Endodermal cell (in vitro differentiated cells): ENCODE measurements around the gene EEFSEC. TPM values are rescaled to one million over a fixed set of nuclear protein-coding genes. Genes with fewer than 3 reads are reported as not detected.

ENCODE experiments used
- DNase-seq: peaks from one replicate; pipeline ENCODE4 v3.0.0-alpha.2; 2017
- H3K27ac ChIP-seq: 2 replicates; pipeline ENCODE4 v1.5.1; 2013; ENCODE audit warnings: mild to moderate bottlenecking, low read depth, low read length, moderate library complexity
- H3K27me3 ChIP-seq: 2 replicates; pipeline ENCODE4 v1.6.1; 2013; ENCODE audit warnings: mild to moderate bottlenecking, low read length, moderate library complexity; ENCODE audit not compliant: insufficient read depth, control insufficient read depth, poor library complexity, severe bottlenecking
- H3K36me3 ChIP-seq: 2 replicates; pipeline ENCODE4 v1.7.0; 2013; ENCODE audit warnings: mild to moderate bottlenecking, low read length, moderate library complexity; ENCODE audit not compliant: control insufficient read depth, insufficient read depth
- H3K4me1 ChIP-seq: one replicate; pipeline ENCODE4 v1.7.0; 2013; ENCODE audit warnings: low read length; ENCODE audit not compliant: control insufficient read depth, insufficient read depth
- H3K4me3 ChIP-seq: 2 replicates; pipeline ENCODE4 v1.5.1; 2013; ENCODE audit warnings: mild to moderate bottlenecking, low read length, moderate library complexity
- H3K9ac ChIP-seq: 2 replicates; pipeline ENCODE4 v1.6.1; 2013; ENCODE audit warnings: mild to moderate bottlenecking, low read length, moderate library complexity; ENCODE audit not compliant: poor library complexity, severe bottlenecking; ENCODE audit errors: extremely low read depth
- H3K9me3 ChIP-seq: 2 replicates; pipeline ENCODE4 v1.6.1; 2013; ENCODE audit warnings: mild to moderate bottlenecking, low read length, moderate library complexity; ENCODE audit not compliant: control insufficient read depth
- H3K27ac Mint-ChIP-seq: 2 replicates; pipeline ENCODE4 v1.8.0; 2020; ENCODE audit warnings: mixed read lengths
- H3K27me3 Mint-ChIP-seq: 2 replicates; pipeline ENCODE4 v1.8.0; 2021; ENCODE audit warnings: mild to moderate bottlenecking, mixed read lengths; ENCODE audit not compliant: insufficient read depth
- H3K36me3 Mint-ChIP-seq: 2 replicates; pipeline ENCODE4 v1.8.0; 2020; ENCODE audit warnings: low read depth, mixed read lengths
- H3K4me1 Mint-ChIP-seq: 2 replicates; pipeline ENCODE4 v1.8.0; 2020; ENCODE audit warnings: mixed read lengths
- H3K4me3 Mint-ChIP-seq: 2 replicates; pipeline ENCODE4 v1.8.0; 2020; ENCODE audit warnings: mild to moderate bottlenecking, moderate library complexity, mixed read lengths
- H3K9me3 Mint-ChIP-seq: 2 replicates; pipeline ENCODE4 v1.8.0; 2020; ENCODE audit warnings: mild to moderate bottlenecking, mixed read lengths
- WGBS, 2 experiments: methylation state at CpG; one replicate each; pipeline versions ENCODE4 v1.1.5 to v1.1.7; 2013; ENCODE audit warnings: missing lambda C conversion rate in 2 of 2, mixed read lengths in 1 of 2; ENCODE audit not compliant: insufficient coverage in 1 of 2, insufficient read length in 1 of 2; 5-methylcytosine and 5-hydroxymethylcytosine counted together
- total RNA-seq, 2 donors: library from RNA; stranded (reverse); fragmentation: NEBNext Ultra II Directional in 1 of 2; extraction: Animal tissue kit (Norgen Biotek cat#: 25700) in 1 of 2; gene quantifications; 2 replicates in 1 of 2; 3 replicates in 1 of 2; pipeline ENCODE4 v1.2.1, GENCODE V29; 2021
- TF ChIP-seq, protein P1 (sequence below): fragments of 200-600 bp; sonication (generic); conservative IDR thresholded peaks from 2 replicates; pipeline ENCODE4 v1.5.0; 2021; ENCODE audit warnings: antibody characterized with exemption, mild to moderate bottlenecking

The EEFSEC gene
- total RNA-seq, 2 donors from 2014 or later, result 11.9 to 15.8 TPM

DNA sequence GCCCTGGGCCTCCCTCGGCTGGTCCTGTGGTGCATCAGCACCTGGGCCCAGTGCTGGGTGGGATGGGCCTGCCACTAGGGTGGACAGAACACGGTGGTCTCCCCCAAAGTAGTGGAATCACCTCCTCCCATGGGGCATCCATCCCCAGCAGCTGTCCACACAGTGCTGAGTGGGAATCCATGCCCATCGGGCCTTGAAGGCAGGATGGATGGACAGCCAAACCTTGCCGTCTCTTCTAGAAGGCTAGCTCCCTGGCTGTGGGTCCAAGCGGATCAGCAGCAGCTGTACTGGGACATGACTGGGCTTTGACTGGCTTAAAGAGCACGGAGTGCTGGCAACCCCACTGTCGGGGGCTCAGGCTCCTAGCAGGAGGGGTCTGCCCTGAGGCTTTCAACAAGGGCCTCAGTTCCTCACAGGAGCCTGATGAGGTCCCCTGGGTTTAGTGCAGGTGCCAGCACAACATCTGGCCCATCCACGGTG lies 189.5 kb downstream of the EEFSEC start:
- Histone ChIP-seq H3K4me1 (no peaks in the 10 kb centered on the region), H3K27ac (no peak overlapping the region), H3K9ac (no peak overlapping the region), H3K27me3 (no peaks in the 10 kb centered on the region), H3K4me3 (no peak overlapping the region), H3K36me3 (no peaks in the 10 kb centered on the region), H3K9me3 (no peaks in the 10 kb centered on the region)
- Mint-ChIP-seq H3K27me3 (no peaks in the 10 kb centered on the region), H3K9me3 (no peaks in the 10 kb centered on the region), H3K4me3 (no peak overlapping the region), H3K4me1 (peaks cover 18% of the 10 kb centered on the region), H3K36me3 (no peaks in the 10 kb centered on the region), H3K27ac (peak overlapping the region; percentile 30)
- no peak for DNase-seq
- TF ChIP-seq, protein P1, sequence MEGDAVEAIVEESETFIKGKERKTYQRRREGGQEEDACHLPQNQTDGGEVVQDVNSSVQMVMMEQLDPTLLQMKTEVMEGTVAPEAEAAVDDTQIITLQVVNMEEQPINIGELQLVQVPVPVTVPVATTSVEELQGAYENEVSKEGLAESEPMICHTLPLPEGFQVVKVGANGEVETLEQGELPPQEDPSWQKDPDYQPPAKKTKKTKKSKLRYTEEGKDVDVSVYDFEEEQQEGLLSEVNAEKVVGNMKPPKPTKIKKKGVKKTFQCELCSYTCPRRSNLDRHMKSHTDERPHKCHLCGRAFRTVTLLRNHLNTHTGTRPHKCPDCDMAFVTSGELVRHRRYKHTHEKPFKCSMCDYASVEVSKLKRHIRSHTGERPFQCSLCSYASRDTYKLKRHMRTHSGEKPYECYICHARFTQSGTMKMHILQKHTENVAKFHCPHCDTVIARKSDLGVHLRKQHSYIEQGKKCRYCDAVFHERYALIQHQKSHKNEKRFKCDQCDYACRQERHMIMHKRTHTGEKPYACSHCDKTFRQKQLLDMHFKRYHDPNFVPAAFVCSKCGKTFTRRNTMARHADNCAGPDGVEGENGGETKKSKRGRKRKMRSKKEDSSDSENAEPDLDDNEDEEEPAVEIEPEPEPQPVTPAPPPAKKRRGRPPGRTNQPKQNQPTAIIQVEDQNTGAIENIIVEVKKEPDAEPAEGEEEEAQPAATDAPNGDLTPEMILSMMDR, result no peak
- 92 to 100% methylated on average over 5 to 8 of the region's 8 CpGs for WGBS, 2 experiments

DNA sequence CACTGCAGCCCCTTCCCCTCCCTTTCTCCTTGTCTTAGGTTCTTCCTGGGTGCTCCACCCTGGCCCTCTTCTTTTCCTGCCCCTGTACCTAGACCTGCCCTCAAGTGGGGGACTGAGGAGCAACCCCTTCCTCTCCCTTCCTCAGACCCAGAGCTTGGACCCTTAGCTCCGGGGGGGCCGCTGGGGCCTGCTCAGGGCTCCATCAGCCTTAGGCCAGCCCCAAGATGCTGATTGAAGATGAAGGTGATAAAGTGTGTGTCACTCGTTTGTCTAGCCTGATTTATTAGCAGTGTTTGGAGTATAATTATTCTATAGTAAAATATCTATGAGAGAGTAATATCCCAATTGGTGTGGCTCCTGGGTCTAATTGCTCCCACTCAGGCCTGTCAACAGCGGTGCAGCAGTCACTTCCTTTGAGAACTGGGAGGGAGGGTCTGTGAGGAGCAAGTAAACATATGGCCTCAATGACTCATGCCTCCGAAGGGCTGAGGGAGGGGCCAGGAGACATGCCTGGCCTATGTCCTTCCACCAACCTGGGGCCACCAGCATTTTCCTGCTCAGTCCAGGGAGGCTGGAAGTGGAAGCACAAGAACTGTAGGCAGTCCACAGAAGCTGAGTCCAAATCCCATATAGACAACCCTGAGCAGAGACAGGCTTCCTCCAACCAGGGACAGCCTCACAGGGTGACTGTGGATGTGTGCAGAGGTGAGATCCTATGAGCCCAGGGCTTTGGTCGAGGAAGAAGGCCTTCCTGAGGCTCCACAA lies 190.2 kb downstream of the EEFSEC start:
- Histone ChIP-seq H3K4me1 (no peaks in the 10 kb centered on the region), H3K9ac (no peak overlapping the region)
- WGBS, 2 experiments, result 44 to 79% methylated on average over 3 to 6 of the region's 6 CpGs

DNA sequence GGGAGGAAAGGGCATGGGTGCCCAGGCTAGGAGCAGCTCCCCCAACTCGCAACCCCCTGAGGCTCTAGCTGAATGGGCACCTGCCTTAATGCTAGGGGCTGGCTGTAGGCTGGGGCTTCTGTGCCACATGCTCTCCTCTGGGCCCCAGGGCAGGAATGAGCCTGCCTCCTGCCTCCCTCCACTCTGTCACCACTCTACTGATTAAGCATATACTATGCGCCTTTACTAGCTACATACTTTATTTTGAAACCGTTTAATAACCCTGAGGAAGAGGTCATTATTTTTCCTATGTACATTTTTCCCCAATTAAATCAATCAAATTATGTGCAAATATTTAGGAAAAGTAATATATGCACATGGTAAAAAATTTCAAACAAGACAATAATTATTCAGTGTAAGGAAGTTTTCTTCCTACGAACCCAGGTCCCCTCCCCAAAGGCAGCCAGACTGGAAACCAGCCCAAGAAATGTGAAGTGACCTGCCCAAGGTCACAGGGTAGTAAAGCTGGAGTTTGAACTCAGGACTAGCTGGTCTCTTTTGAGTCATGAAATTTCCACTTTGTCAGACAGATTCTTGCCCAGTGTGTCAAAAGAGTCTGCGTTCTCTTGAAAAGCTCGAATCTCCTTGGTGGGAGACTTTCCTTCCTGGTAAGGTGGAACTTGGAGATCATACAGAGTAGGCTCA lies 190.9 kb downstream of the EEFSEC start:
- H3K4me1 Mint-ChIP-seq, result peaks cover 21% of the 10 kb centered on the region
- Histone ChIP-seq H3K4me1 (no peaks in the 10 kb centered on the region), H3K36me3 (no peaks in the 10 kb centered on the region), H3K27me3 (no peaks in the 10 kb centered on the region), H3K4me3 (no peak overlapping the region), H3K27ac (no peak overlapping the region), H3K9ac (no peak overlapping the region), H3K9me3 (no peaks in the 10 kb centered on the region)
- no peak overlapping the region for H3K4me3 Mint-ChIP-seq
- WGBS, 2 experiments, result 94 to 97% methylated on average over 3 to 6 of the region's 6 CpGs
- no peaks in the 10 kb centered on the region for H3K27me3 Mint-ChIP-seq
- no peaks in the 10 kb centered on the region for H3K36me3 Mint-ChIP-seq
- no peak for DNase-seq
- TF ChIP-seq, protein P1, result no peak
- peak overlapping the region; percentile 21 for H3K27ac Mint-ChIP-seq
- H3K9me3 Mint-ChIP-seq, result no peaks in the 10 kb centered on the region

More for the DNA sequence above, 190.2 kb downstream of the EEFSEC start:
- Mint-ChIP-seq H3K4me1 (peaks cover 19% of the 10 kb centered on the region), H3K9me3 (no peaks in the 10 kb centered on the region), H3K4me3 (no peak overlapping the region), H3K36me3 (no peaks in the 10 kb centered on the region), H3K27me3 (no peaks in the 10 kb centered on the region), H3K27ac (peak overlapping the region; percentile 67)
- Histone ChIP-seq H3K9me3 (no peaks in the 10 kb centered on the region), H3K4me3 (no peak overlapping the region), H3K27me3 (no peaks in the 10 kb centered on the region), H3K27ac (no peak overlapping the region), H3K36me3 (no peaks in the 10 kb centered on the region)
- peak; percentile 83 for DNase-seq
- TF ChIP-seq, protein P1, result no peak
